ENCODE data around the gene ARHGEF3.

ARHGEF3 gene

DNA sequence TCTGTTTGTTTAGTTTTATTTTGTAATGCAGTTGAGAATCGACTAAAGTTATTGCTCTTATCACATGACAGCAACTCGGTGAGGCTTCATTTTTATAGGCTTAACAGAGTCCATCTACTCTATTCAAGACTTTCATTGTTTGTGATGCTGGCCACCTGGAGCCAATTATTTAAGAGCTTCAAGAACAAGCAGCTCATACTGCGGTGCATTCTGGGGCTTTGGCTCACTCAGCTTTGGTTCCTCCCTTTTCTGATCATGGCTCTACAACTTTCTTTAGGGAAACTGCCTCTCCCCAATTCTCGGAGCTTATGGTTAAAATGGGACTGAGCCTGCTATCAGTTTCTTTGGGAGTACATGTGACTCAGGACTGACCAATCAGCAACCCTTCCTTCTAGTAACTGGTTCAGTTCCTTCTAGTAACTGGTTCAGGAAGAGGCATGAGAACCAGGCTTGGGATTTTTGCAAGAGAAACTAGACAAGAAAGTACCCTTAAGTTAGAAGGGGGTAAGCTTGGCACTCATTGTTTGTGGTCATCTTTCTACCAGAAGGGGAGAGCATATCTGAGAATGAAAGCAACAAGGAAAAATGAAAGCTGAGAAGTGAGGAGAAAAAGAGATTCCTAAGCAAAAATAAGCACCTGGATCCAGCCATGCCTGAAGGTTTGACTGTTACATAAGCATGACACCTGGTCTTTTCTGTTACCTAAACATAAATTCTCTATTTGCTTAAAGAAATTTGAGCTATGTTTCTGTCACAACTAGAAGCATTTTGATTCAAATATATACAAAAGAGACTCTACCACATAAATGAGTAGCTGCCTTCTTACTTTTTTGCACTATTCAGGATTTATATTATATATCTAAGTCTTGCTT lies 24.1 kb upstream of the ARHGEF3 start:
- Mint-ChIP-seq H3K27ac (no peak overlapping the region), H3K9me3 (no peaks in the 10 kb centered on the region), H3K4me1 (peaks cover 14% of the 10 kb centered on the region), H3K4me3 (no peak overlapping the region), H3K27me3 (ENCODE audit: low read depth, poor library complexity) (peaks cover 4% of the 10 kb centered on the region), H3K36me3 (ENCODE audit: low read depth) (no peaks in the 10 kb centered on the region)
- no peak for DNase-seq
- TF ChIP-seq, protein P1, sequence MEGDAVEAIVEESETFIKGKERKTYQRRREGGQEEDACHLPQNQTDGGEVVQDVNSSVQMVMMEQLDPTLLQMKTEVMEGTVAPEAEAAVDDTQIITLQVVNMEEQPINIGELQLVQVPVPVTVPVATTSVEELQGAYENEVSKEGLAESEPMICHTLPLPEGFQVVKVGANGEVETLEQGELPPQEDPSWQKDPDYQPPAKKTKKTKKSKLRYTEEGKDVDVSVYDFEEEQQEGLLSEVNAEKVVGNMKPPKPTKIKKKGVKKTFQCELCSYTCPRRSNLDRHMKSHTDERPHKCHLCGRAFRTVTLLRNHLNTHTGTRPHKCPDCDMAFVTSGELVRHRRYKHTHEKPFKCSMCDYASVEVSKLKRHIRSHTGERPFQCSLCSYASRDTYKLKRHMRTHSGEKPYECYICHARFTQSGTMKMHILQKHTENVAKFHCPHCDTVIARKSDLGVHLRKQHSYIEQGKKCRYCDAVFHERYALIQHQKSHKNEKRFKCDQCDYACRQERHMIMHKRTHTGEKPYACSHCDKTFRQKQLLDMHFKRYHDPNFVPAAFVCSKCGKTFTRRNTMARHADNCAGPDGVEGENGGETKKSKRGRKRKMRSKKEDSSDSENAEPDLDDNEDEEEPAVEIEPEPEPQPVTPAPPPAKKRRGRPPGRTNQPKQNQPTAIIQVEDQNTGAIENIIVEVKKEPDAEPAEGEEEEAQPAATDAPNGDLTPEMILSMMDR (IDR thresholded peaks at IDR 0.05) = no peak

DNA sequence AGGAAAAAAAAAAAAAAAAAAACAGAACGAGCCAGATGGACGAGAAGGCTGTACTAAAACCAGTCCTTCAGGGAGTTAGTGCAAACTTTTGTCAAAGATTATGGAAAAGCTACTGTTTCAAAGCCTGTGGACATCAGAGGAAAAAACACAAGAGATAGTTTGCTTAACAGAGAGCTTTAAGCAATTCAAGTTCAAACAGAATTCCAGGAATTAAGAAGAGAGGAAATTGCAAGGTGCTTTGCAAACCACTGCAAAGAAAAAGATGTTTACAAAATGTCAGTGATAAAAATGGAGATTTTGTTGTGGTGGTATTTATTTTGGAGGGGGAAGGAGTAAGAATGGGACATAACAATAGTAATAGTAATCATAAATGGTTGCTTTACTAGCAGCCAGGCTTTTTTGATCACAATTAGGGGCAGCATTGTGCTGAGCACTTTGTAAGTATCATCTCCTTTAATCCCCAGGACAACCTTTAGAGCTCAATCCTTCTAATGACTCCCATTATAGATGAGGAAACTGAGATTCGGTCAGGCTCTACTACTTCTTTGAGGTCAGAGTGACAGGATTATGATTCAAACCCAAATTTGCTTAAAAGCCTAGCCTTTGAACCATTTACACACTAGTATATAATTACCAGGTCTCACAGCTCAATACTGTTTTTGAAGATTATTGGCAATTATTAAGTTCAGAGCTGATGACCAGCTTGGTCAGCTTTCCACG lies 22.4 kb upstream of the ARHGEF3 start:
- H3K36me3 Mint-ChIP-seq (ENCODE audit: low read depth) = no peaks in the 10 kb centered on the region
- no peak overlapping the region for H3K27ac Mint-ChIP-seq
- DNase-seq = no peak
- peaks cover 4% of the 10 kb centered on the region for H3K27me3 Mint-ChIP-seq (ENCODE audit: low read depth, poor library complexity)
- H3K9me3 Mint-ChIP-seq = no peaks in the 10 kb centered on the region
- TF ChIP-seq, protein P1 (IDR thresholded peaks at IDR 0.05) = no peak
- H3K4me1 Mint-ChIP-seq = peaks cover 14% of the 10 kb centered on the region
- H3K4me3 Mint-ChIP-seq = no peak overlapping the region

DNA sequence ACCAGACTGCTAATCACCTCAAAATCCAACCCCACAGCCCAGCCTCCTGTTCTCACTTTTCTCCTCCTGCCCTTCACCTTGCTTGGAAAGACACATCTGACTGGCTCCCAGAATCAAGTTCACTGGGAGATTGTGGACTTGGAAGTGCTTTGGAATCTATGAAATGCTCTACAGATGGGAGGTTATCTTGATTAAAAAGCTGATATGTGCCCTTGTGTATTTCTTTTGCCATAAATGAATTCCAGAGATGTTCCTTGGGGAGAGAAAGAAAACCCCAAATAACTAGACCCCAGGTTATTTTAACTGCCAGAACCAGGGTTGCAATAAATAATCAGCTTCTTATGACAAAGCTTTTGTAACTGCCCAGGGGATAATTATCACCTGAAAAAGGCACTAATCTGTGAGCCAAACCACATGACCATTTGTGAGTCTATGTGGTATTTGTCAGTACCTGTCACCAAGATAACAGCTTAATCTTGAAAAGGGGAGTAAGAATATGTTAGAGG lies 21.7 kb upstream of the ARHGEF3 start:
- Mint-ChIP-seq H3K27ac (no peak overlapping the region), H3K36me3 (ENCODE audit: low read depth) (no peaks in the 10 kb centered on the region), H3K27me3 (ENCODE audit: low read depth, poor library complexity) (peaks cover 4% of the 10 kb centered on the region), H3K9me3 (no peaks in the 10 kb centered on the region), H3K4me3 (no peak overlapping the region), H3K4me1 (peaks cover 14% of the 10 kb centered on the region)
- TF ChIP-seq, protein P1 (IDR thresholded peaks at IDR 0.05) = no peak
- DNase-seq = no peak

DNA sequence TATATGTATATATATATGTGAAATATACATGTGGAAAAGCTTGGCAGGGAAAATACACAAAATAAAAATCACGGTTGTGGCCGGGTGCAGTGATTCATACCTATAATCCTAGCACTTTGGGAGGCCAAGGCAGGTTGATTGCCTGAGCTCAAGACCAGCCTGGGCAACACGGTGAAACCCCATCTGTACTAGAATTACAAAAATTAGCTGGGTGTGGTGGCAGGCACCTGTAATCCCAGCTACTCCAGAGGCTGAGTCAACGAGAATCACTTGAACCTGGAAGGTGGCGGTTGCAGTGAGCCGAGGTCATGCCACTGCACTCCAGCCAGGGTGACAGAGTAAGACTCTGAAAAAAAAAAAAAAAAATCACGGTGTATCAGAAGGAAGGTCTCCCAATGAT lies 20.8 kb upstream of the ARHGEF3 start:
- Mint-ChIP-seq H3K27ac (no peak overlapping the region), H3K4me1 (peaks cover 14% of the 10 kb centered on the region), H3K27me3 (ENCODE audit: low read depth, poor library complexity) (peaks cover 8% of the 10 kb centered on the region), H3K36me3 (ENCODE audit: low read depth) (no peaks in the 10 kb centered on the region), H3K9me3 (no peaks in the 10 kb centered on the region), H3K4me3 (no peak overlapping the region)
- TF ChIP-seq, protein P1 (IDR thresholded peaks at IDR 0.05) = no peak
- no peak for DNase-seq

DNA sequence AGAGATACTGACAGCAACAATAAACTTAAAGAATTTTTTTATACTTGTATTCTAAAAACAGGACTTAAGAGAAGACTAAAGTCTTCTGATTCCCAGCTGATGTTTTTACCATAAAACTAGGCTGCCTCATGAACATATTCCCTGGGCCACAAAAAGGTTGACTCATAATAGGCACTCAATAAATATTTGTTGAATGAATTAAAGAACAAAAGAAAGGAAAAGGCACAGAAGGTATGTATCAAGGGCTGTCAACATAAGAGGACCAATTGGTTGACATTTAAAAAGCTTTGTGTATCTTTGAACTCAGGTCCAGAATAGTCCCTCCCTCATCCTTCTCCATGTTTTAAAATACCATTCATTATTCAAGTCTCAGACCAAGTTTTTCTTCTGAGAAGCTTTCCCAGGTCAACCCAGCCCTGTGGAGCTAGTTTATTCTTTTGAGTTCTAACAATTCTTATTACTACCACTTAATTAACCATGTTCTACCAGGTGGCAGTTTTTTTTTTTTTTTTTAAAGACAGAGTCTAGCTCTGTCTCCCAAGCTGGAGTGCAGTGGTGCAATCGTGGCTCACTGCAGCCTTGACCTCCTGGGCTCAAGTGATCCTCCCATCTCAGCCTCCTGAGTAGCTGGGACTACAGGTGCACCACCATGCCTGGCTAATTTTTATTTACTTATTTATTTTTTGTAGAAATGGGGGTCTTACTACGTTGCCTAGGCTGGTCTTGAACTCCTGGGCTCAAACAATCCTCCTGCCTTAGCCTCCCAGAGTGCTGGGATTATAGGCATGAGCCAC lies 17.5 kb upstream of the ARHGEF3 start:
- no peak for DNase-seq
- H3K27ac Mint-ChIP-seq = no peak overlapping the region

More for the DNA sequence above, 17.5 kb upstream of the ARHGEF3 start:
- TF ChIP-seq, protein P1 (IDR thresholded peaks at IDR 0.05) = no peak
- H3K4me1 Mint-ChIP-seq = peaks cover 13% of the 10 kb centered on the region
- no peaks in the 10 kb centered on the region for H3K9me3 Mint-ChIP-seq
- H3K4me3 Mint-ChIP-seq = no peak overlapping the region
- H3K36me3 Mint-ChIP-seq (ENCODE audit: low read depth) = no peaks in the 10 kb centered on the region
- H3K27me3 Mint-ChIP-seq (ENCODE audit: low read depth, poor library complexity) = peaks cover 4% of the 10 kb centered on the region
